IPS-20b (cell line): ENCODE results near the gene ADK.

ENCODE experiments used
- H3K27ac ChIP-seq: one replicate; pipeline ENCODE4 v1.5.1; 2013; ENCODE audit warnings: low read length
- H3K27me3 ChIP-seq: 2 replicates; pipeline ENCODE4 v1.6.1; 2013; ENCODE audit warnings: mild to moderate bottlenecking, low read length, inconsistent platforms; ENCODE audit not compliant: insufficient read depth
- H3K36me3 ChIP-seq: 2 replicates; pipeline ENCODE4 v1.6.1; 2013; ENCODE audit warnings: low read depth, mild to moderate bottlenecking, inconsistent platforms, low read length, moderate library complexity; ENCODE audit not compliant: insufficient read depth
- H3K4me1 ChIP-seq: 2 replicates; pipeline ENCODE4 v1.6.1; 2013; ENCODE audit warnings: mild to moderate bottlenecking, control low read depth, inconsistent platforms, low read length, moderate library complexity; ENCODE audit not compliant: insufficient read depth
- H3K4me3 ChIP-seq: 2 replicates; pipeline ENCODE4 v1.5.1; 2013; ENCODE audit warnings: mild to moderate bottlenecking, low read length, inconsistent platforms
- H3K9ac ChIP-seq: 2 replicates; pipeline ENCODE4 v1.6.1; 2013; ENCODE audit warnings: low read depth, mild to moderate bottlenecking, inconsistent platforms, low read length, moderate library complexity
- H3K9me3 ChIP-seq: 2 replicates; pipeline ENCODE4 v1.6.1; 2013; ENCODE audit warnings: mild to moderate bottlenecking, low read depth, low read length, inconsistent platforms; ENCODE audit not compliant: insufficient read depth

Gene ADK

GRCh38 chr10:74582566-74582965, 431.5 kb downstream of the ADK start:
- H3K27ac ChIP-seq: no peak overlapping the region
- H3K36me3 ChIP-seq: no peaks in the 10 kb centered on the region
- no peak overlapping the region for H3K9ac ChIP-seq

GRCh38 chr10:74585231-74586087, 434.4 kb downstream of the ADK start:
- Histone ChIP-seq H3K4me1 (peaks cover 6% of the 10 kb centered on the region), H3K9me3 (no peaks in the 10 kb centered on the region; the same call in 1 of the 2 replicates), H3K27ac (no peak overlapping the region), H3K9ac (no peak overlapping the region), H3K27me3 (no peaks in the 10 kb centered on the region), H3K4me3 (no peak overlapping the region), H3K36me3 (no peaks in the 10 kb centered on the region)

More at GRCh38 chr10:74582566-74582965, 431.5 kb downstream of the ADK start:
- no peaks in the 10 kb centered on the region; the same call in 1 of the 2 replicates for H3K9me3 ChIP-seq
- no peak overlapping the region for H3K4me3 ChIP-seq
- no peaks in the 10 kb centered on the region for H3K27me3 ChIP-seq
- peaks cover 6% of the 10 kb centered on the region for H3K4me1 ChIP-seq

- no peak overlapping the region for H3K4me3 ChIP-seq
- no peak overlapping the region for H3K9ac ChIP-seq
Measured at GRCh38 chr10:74586088-74586585, 435.1 kb downstream of the ADK start.

GRCh38 chr10:74587109-74587854, 436.3 kb downstream of the ADK start:
- H3K9me3 ChIP-seq: no peaks in the 10 kb centered on the region
- H3K36me3 ChIP-seq: no peaks in the 10 kb centered on the region
- peaks cover 6% of the 10 kb centered on the region for H3K4me1 ChIP-seq
- H3K27ac ChIP-seq: no peak overlapping the region
- H3K4me3 ChIP-seq: no peak overlapping the region
- no peak overlapping the region for H3K9ac ChIP-seq
- H3K27me3 ChIP-seq: no peaks in the 10 kb centered on the region

More at GRCh38 chr10:74586088-74586585, 435.1 kb downstream of the ADK start:
- Histone ChIP-seq H3K4me1 (peaks cover 6% of the 10 kb centered on the region), H3K27ac (no peak overlapping the region), H3K9me3 (no peaks in the 10 kb centered on the region), H3K36me3 (no peaks in the 10 kb centered on the region), H3K27me3 (no peaks in the 10 kb centered on the region)

- H3K9ac ChIP-seq: no peak overlapping the region
- H3K27ac ChIP-seq: no peak overlapping the region
- peaks cover 6% of the 10 kb centered on the region for H3K4me1 ChIP-seq
- no peaks in the 10 kb centered on the region for H3K36me3 ChIP-seq
- no peaks in the 10 kb centered on the region for H3K9me3 ChIP-seq
- H3K4me3 ChIP-seq: no peak overlapping the region
- no peaks in the 10 kb centered on the region for H3K27me3 ChIP-seq
Measured at GRCh38 chr10:74589226-74589673, 438.2 kb downstream of the ADK start.

GRCh38 chr10:74589851-74590250, 438.8 kb downstream of the ADK start:
- H3K9me3 ChIP-seq: no peaks in the 10 kb centered on the region
- H3K4me1 ChIP-seq: peaks cover 6% of the 10 kb centered on the region
- no peak overlapping the region for H3K9ac ChIP-seq
- H3K36me3 ChIP-seq: no peaks in the 10 kb centered on the region
- no peaks in the 10 kb centered on the region for H3K27me3 ChIP-seq
- H3K4me3 ChIP-seq: no peak overlapping the region
- H3K27ac ChIP-seq: no peak overlapping the region

GRCh38 chr10:74593470-74593869, 442.4 kb downstream of the ADK start:
- Histone ChIP-seq H3K4me1 (no peaks in the 10 kb centered on the region), H3K27me3 (no peaks in the 10 kb centered on the region), H3K4me3 (no peak overlapping the region), H3K9me3 (no peaks in the 10 kb centered on the region), H3K36me3 (no peaks in the 10 kb centered on the region), H3K27ac (no peak overlapping the region), H3K9ac (no peak overlapping the region)

GRCh38 chr10:74596713-74597112, 445.7 kb downstream of the ADK start:
- no peaks in the 10 kb centered on the region for H3K27me3 ChIP-seq

GRCh38 chr10:74598891-74599566, 448.0 kb downstream of the ADK start:
- no peaks in the 10 kb centered on the region for H3K36me3 ChIP-seq
- no peak overlapping the region for H3K27ac ChIP-seq
- no peak overlapping the region for H3K4me3 ChIP-seq
- no peaks in the 10 kb centered on the region for H3K4me1 ChIP-seq
- no peaks in the 10 kb centered on the region for H3K27me3 ChIP-seq
- H3K9me3 ChIP-seq: no peaks in the 10 kb centered on the region
- no peak overlapping the region for H3K9ac ChIP-seq

More at GRCh38 chr10:74596713-74597112, 445.7 kb downstream of the ADK start:
- Histone ChIP-seq H3K36me3 (no peaks in the 10 kb centered on the region), H3K9ac (no peak overlapping the region), H3K4me3 (no peak overlapping the region), H3K4me1 (no peaks in the 10 kb centered on the region), H3K27ac (no peak overlapping the region), H3K9me3 (no peaks in the 10 kb centered on the region)

- H3K4me3 ChIP-seq: no peak overlapping the region
- H3K27ac ChIP-seq: no peak overlapping the region
Measured at GRCh38 chr10:74599672-74600071, 448.7 kb downstream of the ADK start.

GRCh38 chr10:74600170-74600569, 449.1 kb downstream of the ADK start:
- no peak overlapping the region for H3K4me3 ChIP-seq
- H3K9ac ChIP-seq: no peak overlapping the region
- no peaks in the 10 kb centered on the region for H3K9me3 ChIP-seq
- H3K27ac ChIP-seq: no peak overlapping the region
- H3K36me3 ChIP-seq: no peaks in the 10 kb centered on the region
- H3K27me3 ChIP-seq: no peaks in the 10 kb centered on the region
- no peaks in the 10 kb centered on the region for H3K4me1 ChIP-seq

More at GRCh38 chr10:74599672-74600071, 448.7 kb downstream of the ADK start:
- Histone ChIP-seq H3K36me3 (no peaks in the 10 kb centered on the region), H3K9ac (no peak overlapping the region), H3K9me3 (no peaks in the 10 kb centered on the region), H3K27me3 (no peaks in the 10 kb centered on the region), H3K4me1 (no peaks in the 10 kb centered on the region)
